ENCODE data around the gene DHRS11. TPM values are rescaled to one million over a fixed set of nuclear protein-coding genes. Genes with fewer than 3 reads are reported as not detected.
A peak's percentile ranks its signal among the peaks of the same experiment; 100 is the strongest.

Gene DHRS11
- total RNA-seq, 4 donors from 2014 or later, result 5.3 to 7.1 (median 6.0) TPM

DNA sequence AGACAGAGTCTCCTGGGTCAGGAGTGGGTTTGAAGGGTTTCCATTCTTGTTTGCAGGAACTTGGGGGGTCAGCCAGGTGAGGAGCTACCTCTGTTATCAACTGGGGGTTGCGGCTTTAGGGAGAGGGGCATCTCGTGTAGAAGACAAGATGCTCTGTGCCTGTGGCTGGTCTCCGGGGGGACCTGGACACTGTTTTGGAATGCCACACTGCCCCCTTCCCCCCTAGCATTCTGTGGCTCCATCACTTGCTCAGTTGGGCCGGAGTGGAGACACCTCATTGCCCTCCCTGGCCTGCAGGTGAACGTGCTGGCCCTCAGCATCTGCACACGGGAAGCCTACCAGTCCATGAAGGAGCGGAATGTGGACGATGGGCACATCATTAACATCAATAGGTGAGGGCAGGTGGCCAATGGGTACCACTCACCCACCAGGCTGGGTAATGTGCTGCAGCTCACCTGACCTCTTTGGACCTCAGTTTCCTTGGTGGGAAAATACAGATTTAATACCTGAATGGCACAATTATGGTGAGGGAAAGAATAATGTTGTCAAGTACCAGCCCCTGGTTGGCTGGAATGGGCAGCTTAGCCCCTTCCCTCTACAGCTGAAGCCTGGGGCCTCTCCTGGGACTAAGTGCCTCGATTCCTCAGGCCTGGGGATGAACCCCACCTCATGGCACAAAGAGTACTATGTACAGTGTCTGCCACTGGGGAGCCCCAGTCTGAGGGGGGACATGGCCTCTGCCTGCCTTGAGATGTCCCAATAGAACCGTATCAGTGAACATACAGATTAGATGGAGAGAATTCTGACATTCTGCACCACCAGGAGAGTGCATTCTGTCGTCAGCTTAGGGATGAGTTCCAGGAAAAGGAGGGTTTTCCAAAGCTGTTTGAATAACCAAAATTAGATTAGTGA, 6.4 kb downstream of the DHRS11 start:
- Histone ChIP-seq H3K36me3 (peaks cover 0 to 3% (median 0%) of the 10 kb centered on the region in 4 donors), H3K27me3 (no peaks in the 10 kb centered on the region), H3K4me1 (peaks cover 25 to 33% (median 27%) of the 10 kb centered on the region in 4 donors), H3K9me3 (no peaks in the 10 kb centered on the region), H3K4me3 (no peak overlapping the region), H3K27ac (replicated peaks in 1 of 4) (no peak overlapping the region)
- TF ChIP-seq POLR2A (IDR thresholded peaks at IDR 0.05; ENCODE audit: low read depth) (no peak), CTCF (IDR thresholded peaks at IDR 0.05) (no peak), POLR2AphosphoS5 (IDR thresholded peaks at IDR 0.05) (no peak), EP300 (IDR thresholded peaks at IDR 0.05) (no peak)
- WGBS, result 90% methylated on average over 11 of the region's 11 CpGs
- DNase-seq (ENCODE audit: extremely low spot score), result peak; percentile 75
- intact Hi-C loops (cut with DNase I), result no loop called here

DNA sequence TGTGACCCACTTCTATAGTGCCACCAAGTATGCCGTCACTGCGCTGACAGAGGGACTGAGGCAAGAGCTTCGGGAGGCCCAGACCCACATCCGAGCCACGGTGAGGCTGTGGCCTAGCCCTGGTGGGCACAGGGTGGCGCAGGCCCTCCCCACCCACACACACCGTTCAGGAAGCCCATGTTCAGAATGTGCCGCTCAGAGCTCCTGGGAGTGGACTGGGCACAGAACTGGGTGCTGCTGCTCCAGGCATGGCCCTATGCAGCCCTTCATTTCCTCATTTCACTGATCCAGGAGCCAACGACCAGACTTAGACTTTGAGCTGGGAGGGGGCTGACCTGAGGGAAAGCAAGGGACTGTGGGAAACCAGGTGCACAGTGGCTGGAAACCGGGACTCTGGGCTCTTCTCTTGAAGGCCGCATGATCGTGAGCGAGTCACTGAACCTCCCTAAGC, 7.3 kb downstream of the DHRS11 start:
- DNase-seq (ENCODE audit: extremely low spot score), result peak; percentile 77
- intact Hi-C loops (cut with DNase I), result no loop called here

GRCh38 chr17:36599546-36600250, 8.0 kb downstream of the DHRS11 start:
- no peaks in the 10 kb centered on the region for H3K27me3 ChIP-seq
- H3K27ac ChIP-seq (replicated peaks in 1 of 4), result no peak overlapping the region
- H3K4me1 ChIP-seq, result peaks cover 21 to 37% (median 31%) of the 10 kb centered on the region in 4 donors
- DNase-seq (ENCODE audit: extremely low spot score), result peak; percentile 75
- H3K4me3 ChIP-seq, result no peak overlapping the region
- TF ChIP-seq EP300 (IDR thresholded peaks at IDR 0.05), result no peak
- TF ChIP-seq CTCF (IDR thresholded peaks at IDR 0.05), result no peak
- TF ChIP-seq POLR2A (IDR thresholded peaks at IDR 0.05; ENCODE audit: low read depth), result no peak
- no peaks in the 10 kb centered on the region for H3K9me3 ChIP-seq
- 91% methylated on average over 7 of the region's 11 CpGs for WGBS
- H3K36me3 ChIP-seq, result peaks cover 0 to 3% (median 0%) of the 10 kb centered on the region in 4 donors
- intact Hi-C loops (cut with DNase I), result loop anchor here (2.0 kb wide), 1 partner anchor 55 kb away; the partner anchor contains the start of gene GGNBP2

More for the DNA sequence above, 7.3 kb downstream of the DHRS11 start:
- Histone ChIP-seq H3K4me3 (no peak overlapping the region), H3K36me3 (peaks cover 0 to 3% (median 0%) of the 10 kb centered on the region in 4 donors), H3K4me1 (peaks cover 21 to 35% (median 29%) of the 10 kb centered on the region in 4 donors), H3K27ac (replicated peaks in 1 of 4) (no peak overlapping the region), H3K9me3 (no peaks in the 10 kb centered on the region), H3K27me3 (no peaks in the 10 kb centered on the region)
- TF ChIP-seq POLR2AphosphoS5 (IDR thresholded peaks at IDR 0.05), result no peak
- no peak for TF ChIP-seq EP300 (IDR thresholded peaks at IDR 0.05)
- no peak for TF ChIP-seq CTCF (IDR thresholded peaks at IDR 0.05)
- WGBS, result 89% methylated on average over 12 of the region's 13 CpGs

GRCh38 chr17:36600465-36600864, 8.8 kb downstream of the DHRS11 start:
- Histone ChIP-seq H3K4me3 (peak overlapping the region in 3 of 4 donors; percentile 71 to 95 (median 88)), H3K36me3 (peaks cover 0 to 3% (median 0%) of the 10 kb centered on the region in 4 donors), H3K27ac (replicated peaks in 1 of 4) (peak overlapping the region; percentile 78 to 87 (median 80)), H3K4me1 (peaks cover 21 to 37% (median 31%) of the 10 kb centered on the region in 4 donors), H3K9me3 (no peaks in the 10 kb centered on the region), H3K27me3 (no peaks in the 10 kb centered on the region)
- DNase-seq (ENCODE audit: extremely low spot score), result no peak
- TF ChIP-seq POLR2AphosphoS5 (IDR thresholded peaks at IDR 0.05) (no peak), EP300 (IDR thresholded peaks at IDR 0.05) (no peak), CTCF (IDR thresholded peaks at IDR 0.05) (no peak), POLR2A (IDR thresholded peaks at IDR 0.05; ENCODE audit: low read depth) (no peak)
- WGBS, result 82% methylated on average over 3 of the region's 3 CpGs
- intact Hi-C loops (cut with DNase I), result loop anchor here (2.0 kb wide), 1 partner anchor 56 kb away; the partner anchor contains the start of gene GGNBP2
